Measurements from ENCODE around the gene NT5DC4.

GRCh38 chr2:112779598-112779997, 58.8 kb downstream of the NT5DC4 start:
- TF ChIP-seq CTCF (IDR thresholded peaks at IDR 0.05; ENCODE audit: low read length) (no peak), EZH2 (optimal IDR thresholded peaks at IDR 0.05; ENCODE audit: low read depth, low read length) (no peak)

Measured in MM.1S (cell line).